Dermis blood vessel endothelial cell (primary cell): ENCODE results near the gene MUC5B. TPM values are rescaled to one million over a fixed set of nuclear protein-coding genes. Genes with fewer than 3 reads are reported as not detected.
A peak's percentile ranks its signal among the peaks of the same experiment; 100 is the strongest.

ENCODE experiments used
- DNase-seq: peaks from one replicate; pipeline ENCODE4 v3.0.0; 2010
- total RNA-seq: library from RNA; depleted of rRNA; stranded (reverse); fragments of >200 nt; gene quantifications from 2 replicates; pipeline ENCODE4 v1.2.3, GENCODE V29; 2014

Gene MUC5B
- total RNA-seq, 1 donor from 2014 or later = not detected

GRCh38 chr11:1289211-1289935 is 66.5 kb downstream of the MUC5B start:
- DNase-seq = no peak

- no peak for DNase-seq
Observed at GRCh38 chr11:1290052-1291040, 67.5 kb downstream of the MUC5B start.

- DNase-seq = no peak
Observed at GRCh38 chr11:1291295-1292017, 68.6 kb downstream of the MUC5B start.

- DNase-seq = no peak
Observed at GRCh38 chr11:1292018-1292643, 69.3 kb downstream of the MUC5B start.

GRCh38 chr11:1292644-1293618 is 70.1 kb downstream of the MUC5B start:
- peak; percentile 13 for DNase-seq

- DNase-seq = peak; percentile 44
Observed at GRCh38 chr11:1293619-1294015, 70.8 kb downstream of the MUC5B start.

GRCh38 chr11:1295086-1295485 is 72.2 kb downstream of the MUC5B start:
- no peak for DNase-seq

GRCh38 chr11:1295591-1295990 is 72.7 kb downstream of the MUC5B start:
- no peak for DNase-seq

GRCh38 chr11:1296287-1296686 is 73.4 kb downstream of the MUC5B start:
- DNase-seq = no peak

- no peak for DNase-seq
Observed at GRCh38 chr11:1297011-1297575, 74.2 kb downstream of the MUC5B start.

GRCh38 chr11:1297576-1298473 is 75.0 kb downstream of the MUC5B start:
- peak; percentile 20 for DNase-seq

GRCh38 chr11:1298695-1299492 is 76.0 kb downstream of the MUC5B start:
- DNase-seq = no peak

- DNase-seq = no peak
Observed at GRCh38 chr11:1299621-1300020, 76.8 kb downstream of the MUC5B start.

GRCh38 chr11:1300121-1300520 is 77.3 kb downstream of the MUC5B start:
- DNase-seq = no peak

- no peak for DNase-seq
Observed at GRCh38 chr11:1300569-1301187, 77.8 kb downstream of the MUC5B start.

- DNase-seq = no peak
Observed at GRCh38 chr11:1301220-1302000, 78.5 kb downstream of the MUC5B start.

GRCh38 chr11:1302041-1302460 is 79.2 kb downstream of the MUC5B start:
- no peak for DNase-seq
